Neural cell (in vitro differentiated cells): ENCODE results near the gene LDB2. TPM values are rescaled to one million over a fixed set of nuclear protein-coding genes. Genes with fewer than 3 reads are reported as not detected.

Experiments
- H2AFZ ChIP-seq: fragments of 200-600, 300-800 bp; sonication (generic), shearing (Covaris generic); 2 replicates; pipeline ENCODE4 v1.6.0; 2014; ENCODE audit warnings: low read depth, mild to moderate bottlenecking, antibody characterized with exemption, low read length, moderate library complexity
- H3F3A ChIP-seq: fragments of 200-600 bp; shearing (Covaris generic); 2 replicates; pipeline ENCODE4 v1.6.1; 2016; ENCODE audit warnings: mild to moderate bottlenecking, moderate library complexity, mixed read lengths, antibody characterized with exemption, low read length; ENCODE audit not compliant: insufficient read depth, poor library complexity, severe bottlenecking
- H3K27ac ChIP-seq: fragments of 200-600, 300-800 bp; sonication (generic), shearing (Covaris generic); 2 replicates; pipeline ENCODE4 v1.5.1; 2014; ENCODE audit warnings: mild to moderate bottlenecking, low read length, moderate library complexity
- H3K27me3 ChIP-seq: fragments of 300-800, 200-600 bp; sonication (generic), shearing (Covaris generic); 2 replicates; pipeline ENCODE4 v1.6.0; 2014; ENCODE audit warnings: mild to moderate bottlenecking, low read depth, low read length, moderate library complexity; ENCODE audit not compliant: insufficient read depth
- H3K36me3 ChIP-seq: fragments of 300-800, 200-600 bp; sonication (generic), shearing (Covaris generic); 2 replicates; pipeline ENCODE4 v1.5.1; 2014; ENCODE audit warnings: mild to moderate bottlenecking, antibody characterized with exemption, low read length, moderate library complexity; ENCODE audit not compliant: insufficient read depth
- H3K4me2 ChIP-seq: fragments of 300-800, 200-600 bp; sonication (generic), shearing (Covaris generic); 2 replicates; pipeline ENCODE4 v1.6.0; 2014; ENCODE audit warnings: mild to moderate bottlenecking, low read length
- H3K4me3 ChIP-seq: fragments of 300-800, 200-600 bp; sonication (generic), shearing (Covaris generic); 2 replicates; pipeline ENCODE4 v1.5.1; 2014; ENCODE audit warnings: mild to moderate bottlenecking, low read length, moderate library complexity
- H3K79me2 ChIP-seq: fragments of 200-600 bp; shearing (Covaris generic); replicated peaks from 2 replicates; pipeline ENCODE4 v1.6.0; 2014; ENCODE audit warnings: mild to moderate bottlenecking, low read length, moderate library complexity; ENCODE audit not compliant: insufficient read depth
- H3K9ac ChIP-seq: fragments of 300-800, 200-600 bp; sonication (generic), shearing (Covaris generic); 2 replicates; pipeline ENCODE4 v1.6.1; 2016; ENCODE audit warnings: mild to moderate bottlenecking, low read length, mixed read lengths
- H3K9me2 ChIP-seq: fragments of 200-600 bp; shearing (Covaris generic); 2 replicates; pipeline ENCODE4 v1.6.1; 2016; ENCODE audit warnings: mild to moderate bottlenecking, low read length, mixed read lengths; ENCODE audit not compliant: insufficient read depth
- H3K9me3 ChIP-seq: fragments of 200-600, 300-800 bp; sonication (generic), shearing (Covaris generic); 2 replicates; pipeline ENCODE4 v1.6.1; 2016; ENCODE audit warnings: mild to moderate bottlenecking, mixed run types, low read length, moderate library complexity, mixed read lengths
- H4K20me1 ChIP-seq: fragments of 200-600 bp; shearing (Covaris generic); 2 replicates; pipeline ENCODE4 v1.6.1; 2016; ENCODE audit warnings: mild to moderate bottlenecking, mixed run types; ENCODE audit not compliant: insufficient read depth
- EP300 ChIP-seq: fragments of 450-650 bp; conservative IDR thresholded peaks from 2 replicates; pipeline ENCODE4 v1.6.1; 2014; ENCODE audit warnings: antibody characterized with exemption, mild to moderate bottlenecking, moderate library complexity; ENCODE audit not compliant: poor library complexity, severe bottlenecking
- EZH2 ChIP-seq: fragments of 200-600, 300-800 bp; shearing (Covaris generic), sonication (generic); IDR thresholded peaks from 2 replicates; pipeline ENCODE4 v1.6.1; 2014; ENCODE audit warnings: antibody characterized with exemption, low read length, borderline replicate concordance, mild to moderate bottlenecking; ENCODE audit not compliant: insufficient read depth, poor library complexity, severe bottlenecking
- MXI1 ChIP-seq: fragments of 450-650 bp; conservative IDR thresholded peaks from 2 replicates; pipeline ENCODE4 v1.6.1; 2014; ENCODE audit warnings: antibody characterized with exemption, mild to moderate bottlenecking; ENCODE audit not compliant: poor library complexity, severe bottlenecking
- POLR2AphosphoS5 ChIP-seq: IDR thresholded peaks from 2 replicates; pipeline ENCODE4 v1.6.1; 2012
- RAD21 ChIP-seq: fragments of 450-650 bp; conservative IDR thresholded peaks from 2 replicates; pipeline ENCODE4 v1.6.1; 2014; ENCODE audit warnings: antibody characterized with exemption, mild to moderate bottlenecking, moderate library complexity
- SMC3 ChIP-seq: fragments of 450-650 bp; conservative IDR thresholded peaks from 2 replicates; pipeline ENCODE4 v1.6.1; 2014; ENCODE audit warnings: antibody characterized with exemption, mild to moderate bottlenecking, moderate library complexity; ENCODE audit not compliant: poor library complexity
- TAF1 ChIP-seq: IDR thresholded peaks from 2 replicates; pipeline ENCODE4 v1.6.1; 2012; ENCODE audit warnings: low read depth
- polyA plus RNA-seq: library from polyadenylated mRNA; depleted of rRNA; stranded (reverse); fragments of >200 nt; gene quantifications from 2 replicates; pipeline ENCODE4 v1.2.3, GENCODE V29; 2014
- TF ChIP-seq, protein P1 (sequence below): fragments of 450-650 bp; IDR thresholded peaks from 2 replicates; pipeline ENCODE4 v1.5.1; 2014; ENCODE audit warnings: antibody characterized with exemption, mild to moderate bottlenecking, moderate library complexity; ENCODE audit not compliant: poor library complexity, severe bottlenecking
- TF ChIP-seq, protein P2 (sequence below): IDR thresholded peaks from 2 replicates; pipeline ENCODE4 v1.6.1; 2012; ENCODE audit warnings: borderline replicate concordance

LDB2 gene
- polyA plus RNA-seq, 1 donor from 2014 or later: 58.9 TPM

DNA sequence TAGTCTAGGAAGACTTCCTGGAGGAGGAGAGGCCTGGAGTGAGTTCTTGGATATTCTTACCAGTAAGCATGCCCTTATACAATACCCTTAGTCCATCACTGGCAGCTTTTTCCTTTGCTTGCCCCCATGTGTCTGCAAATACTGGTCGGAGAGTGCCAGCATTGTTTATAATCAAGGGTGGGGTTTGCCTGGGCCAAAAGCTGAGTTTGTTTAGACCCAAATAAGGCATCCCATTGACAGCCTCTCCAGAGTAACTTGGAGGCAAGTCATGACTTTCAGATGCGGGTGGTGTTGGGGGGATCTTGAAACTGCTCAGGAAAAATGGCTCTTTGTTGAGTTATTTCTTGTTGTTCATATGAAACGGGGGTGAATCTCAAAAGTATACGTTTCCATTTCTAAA, 413.7 kb downstream of the LDB2 start:
- no peak overlapping the region for H3K27ac ChIP-seq
- H3K27me3 ChIP-seq: no peaks in the 10 kb centered on the region
- no peak overlapping the region for H2AFZ ChIP-seq
- H4K20me1 ChIP-seq: no peaks in the 10 kb centered on the region
- no peak overlapping the region for H3K9ac ChIP-seq
- TF ChIP-seq, protein P1, sequence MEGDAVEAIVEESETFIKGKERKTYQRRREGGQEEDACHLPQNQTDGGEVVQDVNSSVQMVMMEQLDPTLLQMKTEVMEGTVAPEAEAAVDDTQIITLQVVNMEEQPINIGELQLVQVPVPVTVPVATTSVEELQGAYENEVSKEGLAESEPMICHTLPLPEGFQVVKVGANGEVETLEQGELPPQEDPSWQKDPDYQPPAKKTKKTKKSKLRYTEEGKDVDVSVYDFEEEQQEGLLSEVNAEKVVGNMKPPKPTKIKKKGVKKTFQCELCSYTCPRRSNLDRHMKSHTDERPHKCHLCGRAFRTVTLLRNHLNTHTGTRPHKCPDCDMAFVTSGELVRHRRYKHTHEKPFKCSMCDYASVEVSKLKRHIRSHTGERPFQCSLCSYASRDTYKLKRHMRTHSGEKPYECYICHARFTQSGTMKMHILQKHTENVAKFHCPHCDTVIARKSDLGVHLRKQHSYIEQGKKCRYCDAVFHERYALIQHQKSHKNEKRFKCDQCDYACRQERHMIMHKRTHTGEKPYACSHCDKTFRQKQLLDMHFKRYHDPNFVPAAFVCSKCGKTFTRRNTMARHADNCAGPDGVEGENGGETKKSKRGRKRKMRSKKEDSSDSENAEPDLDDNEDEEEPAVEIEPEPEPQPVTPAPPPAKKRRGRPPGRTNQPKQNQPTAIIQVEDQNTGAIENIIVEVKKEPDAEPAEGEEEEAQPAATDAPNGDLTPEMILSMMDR: no peak
- no peak for TF ChIP-seq SMC3
- no peak for TF ChIP-seq RAD21
- TF ChIP-seq, protein P2, sequence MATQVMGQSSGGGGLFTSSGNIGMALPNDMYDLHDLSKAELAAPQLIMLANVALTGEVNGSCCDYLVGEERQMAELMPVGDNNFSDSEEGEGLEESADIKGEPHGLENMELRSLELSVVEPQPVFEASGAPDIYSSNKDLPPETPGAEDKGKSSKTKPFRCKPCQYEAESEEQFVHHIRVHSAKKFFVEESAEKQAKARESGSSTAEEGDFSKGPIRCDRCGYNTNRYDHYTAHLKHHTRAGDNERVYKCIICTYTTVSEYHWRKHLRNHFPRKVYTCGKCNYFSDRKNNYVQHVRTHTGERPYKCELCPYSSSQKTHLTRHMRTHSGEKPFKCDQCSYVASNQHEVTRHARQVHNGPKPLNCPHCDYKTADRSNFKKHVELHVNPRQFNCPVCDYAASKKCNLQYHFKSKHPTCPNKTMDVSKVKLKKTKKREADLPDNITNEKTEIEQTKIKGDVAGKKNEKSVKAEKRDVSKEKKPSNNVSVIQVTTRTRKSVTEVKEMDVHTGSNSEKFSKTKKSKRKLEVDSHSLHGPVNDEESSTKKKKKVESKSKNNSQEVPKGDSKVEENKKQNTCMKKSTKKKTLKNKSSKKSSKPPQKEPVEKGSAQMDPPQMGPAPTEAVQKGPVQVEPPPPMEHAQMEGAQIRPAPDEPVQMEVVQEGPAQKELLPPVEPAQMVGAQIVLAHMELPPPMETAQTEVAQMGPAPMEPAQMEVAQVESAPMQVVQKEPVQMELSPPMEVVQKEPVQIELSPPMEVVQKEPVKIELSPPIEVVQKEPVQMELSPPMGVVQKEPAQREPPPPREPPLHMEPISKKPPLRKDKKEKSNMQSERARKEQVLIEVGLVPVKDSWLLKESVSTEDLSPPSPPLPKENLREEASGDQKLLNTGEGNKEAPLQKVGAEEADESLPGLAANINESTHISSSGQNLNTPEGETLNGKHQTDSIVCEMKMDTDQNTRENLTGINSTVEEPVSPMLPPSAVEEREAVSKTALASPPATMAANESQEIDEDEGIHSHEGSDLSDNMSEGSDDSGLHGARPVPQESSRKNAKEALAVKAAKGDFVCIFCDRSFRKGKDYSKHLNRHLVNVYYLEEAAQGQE: no peak
- no peak for TF ChIP-seq TAF1
- no peak for TF ChIP-seq MXI1
- no peak for TF ChIP-seq EP300
- TF ChIP-seq POLR2AphosphoS5: no peak
- TF ChIP-seq EZH2: no peak
- no peaks in the 10 kb centered on the region for H3K9me2 ChIP-seq
- H3F3A ChIP-seq: no peaks in the 10 kb centered on the region
- no peak overlapping the region for H3K4me3 ChIP-seq
- H3K9me3 ChIP-seq: no peaks in the 10 kb centered on the region
- no peaks in the 10 kb centered on the region for H3K79me2 ChIP-seq
- H3K36me3 ChIP-seq: no peaks in the 10 kb centered on the region
- H3K4me2 ChIP-seq: no peak overlapping the region

DNA sequence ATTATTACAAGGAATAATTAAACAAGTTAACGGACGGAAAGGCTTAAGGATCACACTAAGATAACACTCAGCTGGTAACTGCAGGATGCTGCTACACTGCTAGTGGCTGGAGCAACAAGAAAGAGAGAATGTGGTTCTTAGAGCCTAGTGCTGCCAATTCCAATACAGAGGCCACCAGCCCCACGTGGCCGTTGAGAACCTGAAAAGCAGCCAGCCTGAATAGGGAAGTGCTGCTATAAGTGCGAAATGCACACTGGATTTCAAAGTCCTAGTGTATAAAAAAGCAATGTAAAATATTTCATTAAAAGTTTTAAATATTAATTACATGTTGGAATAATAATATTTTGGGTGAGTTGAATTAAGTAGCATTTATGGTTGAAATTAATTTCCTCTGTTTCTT, 414.9 kb downstream of the LDB2 start:
- TF ChIP-seq SMC3 (no peak), TAF1 (no peak), POLR2AphosphoS5 (no peak), EZH2 (no peak), MXI1 (no peak), RAD21 (no peak), EP300 (no peak)
- TF ChIP-seq, protein P1: no peak
- TF ChIP-seq, protein P2: no peak
- Histone ChIP-seq H3F3A (no peaks in the 10 kb centered on the region), H4K20me1 (no peaks in the 10 kb centered on the region), H3K27ac (no peak overlapping the region), H3K27me3 (no peaks in the 10 kb centered on the region), H3K4me2 (no peak overlapping the region), H3K4me3 (no peak overlapping the region), H2AFZ (no peak overlapping the region), H3K9ac (no peak overlapping the region), H3K79me2 (no peaks in the 10 kb centered on the region), H3K9me3 (no peaks in the 10 kb centered on the region), H3K9me2 (no peaks in the 10 kb centered on the region), H3K36me3 (no peaks in the 10 kb centered on the region)
